HFF-Myc (cell line): Measurements from ENCODE around the gene RGS6.

Experiments used
- DNase-seq: peaks from one replicate; pipeline ENCODE4 v3.0.0-alpha.2; 2011; ENCODE audit warnings: low read depth; ENCODE audit errors: extremely low read depth
- H3K4me3 ChIP-seq: replicated peaks from 2 replicates; pipeline ENCODE4 v1.5.1; 2011; ENCODE audit warnings: low read depth, mild to moderate bottlenecking, control low read depth, low read length
- TF ChIP-seq, protein P1 (sequence below): IDR thresholded peaks from 2 replicates; pipeline ENCODE4 v1.5.1; 2012; ENCODE audit warnings: mild to moderate bottlenecking, low read depth, low read length, control low read depth; ENCODE audit errors: missing control alignments

The RGS6 gene

DNA sequence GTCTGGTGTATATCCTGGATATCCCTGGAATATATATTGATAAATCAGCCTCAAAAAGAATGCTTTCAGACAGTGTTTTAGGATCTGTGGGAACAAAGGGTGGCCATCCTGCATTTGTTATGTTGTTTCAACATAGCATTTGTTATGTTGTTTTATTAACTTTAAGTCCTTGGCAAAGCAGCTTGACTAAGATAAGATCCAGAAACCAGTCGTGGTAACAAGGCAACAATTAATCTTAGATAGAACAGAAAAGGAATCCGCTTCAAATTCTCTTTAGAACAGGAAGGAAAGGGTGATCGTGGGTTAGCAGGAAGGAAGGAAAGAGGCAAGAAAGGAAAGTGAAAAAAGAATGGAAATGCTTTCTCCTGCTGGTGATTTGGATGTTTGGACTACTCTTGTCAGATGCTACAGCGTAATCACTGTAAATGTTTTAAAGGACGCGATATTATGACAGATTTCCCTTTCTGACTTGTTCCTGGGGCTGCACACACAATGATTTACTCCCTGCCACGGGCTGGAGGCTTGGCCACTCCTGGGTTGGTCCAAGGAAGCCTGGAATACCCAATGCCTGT lies 518.3 kb downstream of the RGS6 start:
- DNase-seq: no peak
- TF ChIP-seq, protein P1, sequence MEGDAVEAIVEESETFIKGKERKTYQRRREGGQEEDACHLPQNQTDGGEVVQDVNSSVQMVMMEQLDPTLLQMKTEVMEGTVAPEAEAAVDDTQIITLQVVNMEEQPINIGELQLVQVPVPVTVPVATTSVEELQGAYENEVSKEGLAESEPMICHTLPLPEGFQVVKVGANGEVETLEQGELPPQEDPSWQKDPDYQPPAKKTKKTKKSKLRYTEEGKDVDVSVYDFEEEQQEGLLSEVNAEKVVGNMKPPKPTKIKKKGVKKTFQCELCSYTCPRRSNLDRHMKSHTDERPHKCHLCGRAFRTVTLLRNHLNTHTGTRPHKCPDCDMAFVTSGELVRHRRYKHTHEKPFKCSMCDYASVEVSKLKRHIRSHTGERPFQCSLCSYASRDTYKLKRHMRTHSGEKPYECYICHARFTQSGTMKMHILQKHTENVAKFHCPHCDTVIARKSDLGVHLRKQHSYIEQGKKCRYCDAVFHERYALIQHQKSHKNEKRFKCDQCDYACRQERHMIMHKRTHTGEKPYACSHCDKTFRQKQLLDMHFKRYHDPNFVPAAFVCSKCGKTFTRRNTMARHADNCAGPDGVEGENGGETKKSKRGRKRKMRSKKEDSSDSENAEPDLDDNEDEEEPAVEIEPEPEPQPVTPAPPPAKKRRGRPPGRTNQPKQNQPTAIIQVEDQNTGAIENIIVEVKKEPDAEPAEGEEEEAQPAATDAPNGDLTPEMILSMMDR: no peak
- no peak overlapping the region for H3K4me3 ChIP-seq

DNA sequence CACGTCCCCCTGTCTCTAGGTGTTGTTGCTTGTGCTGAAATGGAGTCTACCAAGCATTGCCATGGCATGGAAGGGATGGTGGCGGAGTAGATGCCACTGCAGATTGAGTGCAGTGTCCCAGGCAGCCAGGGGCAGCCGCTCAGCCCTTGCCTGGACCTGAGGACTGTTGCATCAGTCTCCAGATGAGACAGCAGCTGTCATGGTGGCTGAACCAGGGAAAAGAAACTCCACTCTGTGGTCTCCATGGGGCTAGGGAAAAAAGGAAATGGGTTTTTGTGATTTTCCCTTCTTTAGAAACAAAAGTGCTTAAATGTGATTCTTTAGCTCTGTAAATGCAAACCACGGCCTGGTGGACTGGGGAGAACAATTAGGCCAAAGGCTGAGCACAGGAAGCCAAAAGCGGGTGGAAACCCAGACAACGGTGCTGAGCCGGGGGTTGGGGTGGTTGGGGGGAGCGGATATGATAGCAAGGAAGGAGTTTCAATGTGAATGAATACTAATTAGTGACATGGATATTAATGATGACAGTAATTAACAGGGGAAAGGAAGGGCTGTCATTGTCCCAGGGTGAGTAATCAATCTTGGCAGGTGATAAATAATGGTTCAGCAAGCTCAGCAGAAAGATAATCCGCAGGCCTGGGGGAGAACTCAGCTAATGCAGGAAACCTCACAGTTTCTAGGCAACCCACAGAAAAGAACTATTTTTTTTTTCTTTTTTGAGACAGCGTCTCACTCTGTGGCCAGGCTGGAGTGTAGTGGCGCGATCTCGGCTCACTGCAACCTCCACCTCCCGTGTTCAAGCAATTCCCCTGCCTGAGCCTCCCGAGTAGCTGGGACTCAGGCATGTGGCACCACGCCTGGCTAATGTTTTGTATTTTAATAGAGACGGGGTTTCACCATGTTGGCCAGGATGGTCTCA lies 519.1 kb downstream of the RGS6 start:
- DNase-seq: no peak
- H3K4me3 ChIP-seq: no peak overlapping the region
- TF ChIP-seq, protein P1: no peak

DNA sequence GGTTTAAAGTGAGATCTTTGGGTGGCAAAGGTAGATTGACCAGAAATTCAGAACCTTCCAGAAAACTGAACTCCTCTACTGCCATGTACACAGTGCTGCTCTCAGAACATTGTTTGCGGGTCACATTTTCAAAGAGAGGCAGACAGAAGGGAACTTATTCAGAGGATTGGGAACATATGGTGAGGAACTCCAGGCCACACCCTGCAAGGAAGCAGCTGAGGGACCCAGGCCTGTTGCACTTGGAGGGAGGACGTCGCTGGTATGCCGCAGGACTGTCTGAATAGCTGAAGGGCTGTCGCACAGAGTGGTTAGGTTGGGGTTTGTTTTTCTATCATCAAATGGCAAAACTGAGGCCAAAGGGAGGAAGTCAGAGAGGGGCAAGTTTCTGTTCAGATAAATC lies 520.5 kb downstream of the RGS6 start:
- no peak for DNase-seq
- TF ChIP-seq, protein P1: no peak
- no peak overlapping the region for H3K4me3 ChIP-seq

- DNase-seq: no peak
- H3K4me3 ChIP-seq: no peak overlapping the region
- TF ChIP-seq, protein P1: no peak
Observed at GRCh38 chr14:72454388-72455160, 522.3 kb downstream of the RGS6 start.

GRCh38 chr14:72457641-72458040 lies 525.4 kb downstream of the RGS6 start:
- TF ChIP-seq, protein P1: no peak
- DNase-seq: no peak
- no peak overlapping the region for H3K4me3 ChIP-seq

- TF ChIP-seq, protein P1: no peak
- H3K4me3 ChIP-seq: no peak overlapping the region
- DNase-seq: no peak
Observed at GRCh38 chr14:72462056-72462455, 529.8 kb downstream of the RGS6 start.
